GM13976 (cell line): ENCODE results near the gene MAP1LC3C.
"Not testable (repeated sequence)": the region's sequence is repeated elsewhere in the genome, so short reads cannot be mapped to it uniquely, and the experiment has no call there.

Experiments
- DNase-seq: peaks from one replicate; pipeline ENCODE4 v3.0.0; 2012; ENCODE audit warnings: low spot score
- CTCF ChIP-seq: IDR thresholded peaks from 2 replicates; pipeline ENCODE4 v1.5.1; 2012; ENCODE audit warnings: borderline replicate concordance, mild to moderate bottlenecking; ENCODE audit not compliant: insufficient read depth; ENCODE audit errors: extremely low read depth, missing control alignments, control extremely low read depth
- in situ Hi-C: fragments of 300-500 bp; cut with MboI; formaldehyde crosslinking; loops from one replicate; pipeline ENCODE4 v1.12.0; 2022; ENCODE audit warnings: low sequenced_read_pairs, mixed read lengths, inconsistent platforms; ENCODE audit not compliant: unreplicated experiment

Gene MAP1LC3C

GRCh38 chr1:241997401-241997998, 1.4 kb downstream of the MAP1LC3C start:
- no peak for TF ChIP-seq CTCF
- in situ Hi-C loops = loop anchor here (10.0 kb wide), 2 partner anchors 383 to 473 kb away; no protein-coding TSS in a partner anchor

DNA sequence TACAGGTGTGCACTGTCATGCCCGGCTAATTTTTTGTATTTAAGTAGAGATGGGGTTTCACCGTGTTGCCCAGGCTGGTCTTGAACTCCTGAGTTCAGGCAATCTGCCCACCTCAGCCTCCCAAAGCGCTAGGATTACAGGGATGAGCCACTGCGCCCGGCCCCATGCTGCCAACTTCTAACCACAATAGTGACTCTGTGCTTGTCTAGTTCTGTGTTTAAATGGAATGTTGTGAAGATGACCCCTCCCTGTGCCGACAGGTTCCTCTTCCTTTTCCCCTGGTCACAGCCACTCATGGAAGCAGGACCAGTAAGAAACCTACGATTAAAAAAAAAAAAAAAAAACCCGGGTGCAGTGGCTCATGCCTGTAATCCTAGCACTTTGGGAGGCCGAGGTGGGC, 4.7 kb downstream of the MAP1LC3C start:
- no peak for DNase-seq
- in situ Hi-C loops = loop anchor here (10.0 kb wide), 2 partner anchors 379 to 469 kb away; no protein-coding TSS in a partner anchor
- no peak for TF ChIP-seq CTCF

More at GRCh38 chr1:241997401-241997998, 1.4 kb downstream of the MAP1LC3C start:
- DNase-seq = no peak

DNA sequence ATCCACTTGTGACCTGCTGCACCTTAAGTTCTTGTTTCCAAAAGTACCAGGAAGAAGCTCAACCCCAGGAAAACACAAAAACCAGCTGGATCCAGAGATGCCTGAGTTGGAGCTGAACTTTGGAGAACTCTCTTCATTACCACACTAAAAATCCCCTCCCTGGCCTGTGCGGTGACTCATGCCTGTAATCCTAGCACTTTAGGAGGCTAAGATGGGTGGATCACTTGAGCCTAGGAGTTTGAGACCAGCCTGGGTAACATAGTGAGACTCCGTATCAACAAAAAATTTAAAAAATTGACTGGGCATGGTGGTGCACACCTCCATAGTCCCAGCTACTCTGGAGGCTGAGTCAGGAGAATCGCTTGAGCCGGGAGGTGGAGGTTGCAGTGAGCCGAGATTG, 6.2 kb downstream of the MAP1LC3C start:
- in situ Hi-C loops = loop anchor here (10.0 kb wide), 2 partner anchors 378 to 468 kb away; no protein-coding TSS in a partner anchor
- no peak for DNase-seq
- no peak for TF ChIP-seq CTCF

- DNase-seq = no peak
- TF ChIP-seq CTCF = no peak
- in situ Hi-C loops = loop anchor here (10.0 kb wide), 2 partner anchors 375 to 465 kb away; no protein-coding TSS in a partner anchor
Observed at GRCh38 chr1:241990040-241990439, 8.9 kb downstream of the MAP1LC3C start.

GRCh38 chr1:241988389-241988930, 10.4 kb downstream of the MAP1LC3C start:
- DNase-seq, in situ Hi-C loops: not testable (repeated sequence)

DNA sequence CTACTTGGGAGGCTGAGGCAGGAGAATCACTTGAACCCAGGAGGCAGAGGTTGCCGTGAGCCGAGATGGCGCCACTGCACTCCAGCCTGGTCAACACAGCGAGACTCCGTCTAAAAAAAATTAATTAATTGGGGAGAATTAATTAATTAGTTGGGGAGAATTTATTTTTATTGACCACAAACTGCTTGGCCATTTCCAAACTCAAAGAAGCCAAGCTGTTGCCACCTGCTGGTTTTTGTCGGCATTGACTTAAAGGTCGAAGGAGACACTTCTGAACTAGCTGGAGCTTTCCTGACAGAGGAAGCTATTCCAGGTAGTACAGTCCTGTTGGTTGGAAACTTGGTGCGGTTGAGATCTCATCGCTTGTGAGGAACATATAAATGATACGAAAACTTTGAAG, 13.1 kb downstream of the MAP1LC3C start:
- TF ChIP-seq CTCF = peak; percentile 28
- in situ Hi-C loops = no loop called here
- peak; percentile 68 for DNase-seq

GRCh38 chr1:241979926-241980325, 19.0 kb downstream of the MAP1LC3C start:
- no peak for DNase-seq
- TF ChIP-seq CTCF = no peak
- in situ Hi-C loops = no loop called here
